Endothelial cell of umbilical vein (primary cell): ENCODE results near the gene AMBP. TPM values are rescaled to one million over a fixed set of nuclear protein-coding genes. Genes with fewer than 3 reads are reported as not detected.

ENCODE experiments used
- BruUV-seq: library from RNA; stranded (reverse); fragments of 400-500 nt; replicated peaks from 2 replicates; lab custom pipeline; 2021; lab: Mats Ljungman, UMichigan
- CTCF ChIA-PET: fragments of 300-600, 350-600 bp; sonication (Branson Sonifier 250); formaldehyde crosslinking; loops from one replicate; lab custom pipeline; 2021; ENCODE audit warnings: antibody characterized with exemption, inconsistent platforms; lab: Charles Lee
- POLR2A ChIA-PET: fragments of 300-600, 350-600 bp; sonication (Branson Sonifier 250); formaldehyde crosslinking; loops from one replicate; lab custom pipeline; 2021; ENCODE audit warnings: antibody characterized with exemption, inconsistent platforms; lab: Charles Lee
- DNase-seq: peaks from one replicate; pipeline ENCODE4 v3.0.0-alpha.2; 2011; ENCODE audit warnings: low read depth, low spot score
- FAIRE-seq: peaks from 2 replicates; lab custom pipeline; 2011; peaks lifted over from hg19 to GRCh38; lab: Jason Lieb, UNC
- H2AFZ ChIP-seq: 2 replicates; pipeline ENCODE4 v1.6.0; 2012; ENCODE audit warnings: low read depth, low read length, control low read depth, inconsistent platforms
- H3K27ac ChIP-seq: 2 replicates; pipeline ENCODE4 v1.5.1; 2011; ENCODE audit warnings: low read depth, mild to moderate bottlenecking, control low read depth, low read length, moderate library complexity; ENCODE audit not compliant: insufficient read depth
- H3K27me3 ChIP-seq, 2 experiments: 2 replicates each; pipeline versions ENCODE4 v1.6.0 to v1.6.1; 2011; ENCODE audit warnings: low read length in 2 of 2, mixed read lengths in 1 of 2; ENCODE audit not compliant: control insufficient read depth in 2 of 2, insufficient read depth in 2 of 2
- H3K36me3 ChIP-seq, 2 experiments: 2 replicates in 1 of 2; 3 replicates in 1 of 2; pipeline ENCODE4 v1.5.1; 2011; ENCODE audit warnings: low read length in 2 of 2, mild to moderate bottlenecking in 1 of 2, moderate library complexity in 1 of 2; ENCODE audit not compliant: control insufficient read depth in 2 of 2, insufficient read depth in 2 of 2; ENCODE audit errors: extremely low read depth in 1 of 2
- H3K4me1 ChIP-seq: 3 replicates; pipeline ENCODE4 v1.5.1; 2011; ENCODE audit warnings: mild to moderate bottlenecking, low read length; ENCODE audit not compliant: control insufficient read depth, insufficient read depth; ENCODE audit errors: extremely low read depth
- H3K4me2 ChIP-seq: 2 replicates; pipeline ENCODE4 v1.6.1; 2011; ENCODE audit warnings: low read length, control low read depth, mixed read lengths; ENCODE audit not compliant: insufficient read depth
- H3K4me3 ChIP-seq, 3 experiments: fragments of 200-600 bp in 1 of 3; sonication (generic), shearing (Covaris generic) in 1 of 3; replicated peaks in 1 of 3; 2 replicates each; pipeline ENCODE4 v1.5.1; 2011 to 2016; ENCODE audit warnings: control low read depth in 3 of 3, low read length in 3 of 3, mild to moderate bottlenecking in 2 of 3, inconsistent platforms in 1 of 3, low read depth in 1 of 3, moderate library complexity in 1 of 3; ENCODE audit not compliant: insufficient read depth in 1 of 3
- H3K79me2 ChIP-seq: 2 replicates; pipeline ENCODE4 v1.6.0; 2012; ENCODE audit warnings: low read length, inconsistent platforms; ENCODE audit not compliant: control insufficient read depth, insufficient read depth
- H3K9ac ChIP-seq: replicated peaks from 2 replicates; pipeline ENCODE3; 2011; ENCODE audit warnings: low read length, control low read depth; ENCODE audit not compliant: insufficient read depth; ENCODE audit errors: extremely low read depth
- H3K9me1 ChIP-seq: replicated peaks from 3 replicates; pipeline ENCODE4 v1.6.0; 2011; ENCODE audit warnings: mild to moderate bottlenecking, low read length; ENCODE audit not compliant: control insufficient read depth, insufficient read depth; ENCODE audit errors: extremely low read depth
- H3K9me3 ChIP-seq: replicated peaks from 2 replicates; pipeline ENCODE4 v1.5.1; 2012; ENCODE audit warnings: low read length, inconsistent platforms; ENCODE audit not compliant: control insufficient read depth, insufficient read depth
- H4K20me1 ChIP-seq: replicated peaks from 2 replicates; pipeline ENCODE3; 2011; ENCODE audit warnings: mild to moderate bottlenecking, low read length; ENCODE audit not compliant: control insufficient read depth, insufficient read depth; ENCODE audit errors: extremely low read depth
- EZH2 ChIP-seq: IDR thresholded peaks from 2 replicates; pipeline ENCODE4 v1.6.1; 2012; ENCODE audit warnings: borderline replicate concordance, low read depth, mild to moderate bottlenecking, moderate library complexity, low read length, inconsistent platforms; ENCODE audit not compliant: severe bottlenecking
- FOS ChIP-seq: IDR thresholded peaks from 2 replicates; pipeline ENCODE4 v1.6.1; 2011; ENCODE audit warnings: mild to moderate bottlenecking, low read length, moderate library complexity, borderline replicate concordance; ENCODE audit not compliant: insufficient read depth
- GATA2 ChIP-seq: IDR thresholded peaks from 2 replicates; pipeline ENCODE4 v1.7.0; 2011; ENCODE audit warnings: low read depth, mild to moderate bottlenecking, moderate library complexity, mixed read lengths, low read length; ENCODE audit not compliant: insufficient read length, insufficient read depth
- JUN ChIP-seq: IDR thresholded peaks from 2 replicates; pipeline ENCODE4 v1.6.1; 2011; ENCODE audit warnings: borderline replicate concordance, low read depth; ENCODE audit not compliant: insufficient read length, insufficient read depth
- MYC ChIP-seq: IDR thresholded peaks from one replicate; pipeline ENCODE4 v1.6.1; 2011; ENCODE audit warnings: mild to moderate bottlenecking, low read depth, low read length
- POLR2A ChIP-seq: IDR thresholded peaks from 2 replicates; pipeline ENCODE4 v1.6.1; 2012; ENCODE audit warnings: low read depth, mild to moderate bottlenecking, control low read depth, low read length
- POLR2AphosphoS5 ChIP-seq: IDR thresholded peaks from 2 replicates; pipeline ENCODE4 v1.6.1; 2012; ENCODE audit warnings: low read depth, mild to moderate bottlenecking, control low read depth, low read length, moderate library complexity; ENCODE audit not compliant: insufficient read depth
- dilution Hi-C: fragments of 300-500 bp; cut with MboI; formaldehyde crosslinking; loops from one replicate; pipeline ENCODE4 v1.15.0; 2019; ENCODE audit warnings: low sequenced_read_pairs; ENCODE audit not compliant: extremely low pct_ligation_motif_present
- intact Hi-C: fragments of 100-400 bp; cut with micrococcal nuclease; formaldehyde crosslinking; loops from one replicate; pipeline ENCODE4 v1.10.0; 2022
- polyA plus RNA-seq, 4 experiments: library from polyadenylated mRNA; depleted of rRNA in 3 of 4; stranded (reverse) in 3 of 4; unstranded in 1 of 4; fragments of >200 nt; gene quantifications; 2 replicates each; pipeline versions ENCODE4 v1.2.1 to v1.2.3, GENCODE V29; 2011 to 2012; ENCODE audit warnings: missing spikeins in 1 of 4
- total RNA-seq: library from RNA; stranded (reverse); gene quantifications from 2 replicates; pipeline ENCODE4 v1.2.3, GENCODE V29; 2021
- TF ChIP-seq, protein P1 (sequence below), 2 donors: IDR thresholded peaks; 1 replicate in 1 of 2; 2 replicates in 1 of 2; pipeline ENCODE4 v1.5.1; 2011; ENCODE audit warnings: low read length in 2 of 2, mild to moderate bottlenecking in 2 of 2, moderate library complexity in 2 of 2, control low read depth in 1 of 2, inconsistent platforms in 1 of 2, low read depth in 1 of 2; ENCODE audit not compliant: insufficient read depth in 1 of 2; ENCODE audit errors: extremely low read depth in 1 of 2
- TF ChIP-seq, protein P2 (sequence below): IDR thresholded peaks from 2 replicates; pipeline ENCODE4 v1.6.1; 2011; ENCODE audit not compliant: insufficient read depth, insufficient read length

AMBP gene
- total and polyA plus RNA-seq, 2 donors (not counting 3 experiments of a cell fraction or from before 2014, with no cell fraction given), result not detected

DNA sequence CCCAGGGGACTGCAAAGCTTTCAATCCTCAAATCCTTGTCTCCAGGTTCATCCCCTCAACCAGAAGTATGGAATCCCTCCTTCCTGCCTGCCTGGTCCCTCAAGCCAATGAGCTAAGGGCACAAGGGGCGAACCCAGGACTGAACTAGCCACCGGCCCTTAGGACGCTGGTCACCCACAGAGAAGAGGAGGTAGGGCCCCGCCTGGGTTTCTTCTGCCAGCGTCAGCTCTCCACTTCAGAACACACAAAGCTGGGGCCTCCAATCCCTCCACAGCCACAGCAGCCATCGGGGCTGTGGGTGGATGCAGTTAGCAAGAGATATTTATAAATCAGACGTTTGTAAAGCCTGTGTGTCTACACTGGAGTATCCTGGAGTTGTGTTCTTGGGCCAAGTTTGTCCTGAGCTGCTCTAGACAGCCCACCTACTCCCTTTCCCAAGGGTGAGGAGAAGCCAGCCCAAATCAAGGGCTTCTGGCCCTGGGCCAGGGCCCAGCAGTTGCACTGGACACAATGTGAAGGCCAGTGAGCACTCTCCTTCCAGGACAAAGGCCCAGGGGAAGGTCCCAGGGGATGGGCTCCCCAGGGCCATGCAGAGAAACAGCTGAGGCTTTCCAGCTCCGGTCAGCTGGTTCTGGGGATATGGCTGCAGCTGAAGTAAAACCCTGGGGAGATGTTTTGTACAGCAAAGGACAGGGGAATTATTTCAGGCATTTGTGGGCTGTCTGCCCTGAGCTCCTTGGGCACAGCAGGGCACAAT, 18.9 kb downstream of the AMBP start:
- dilution Hi-C loops, result no loop called here
- DNase-seq, result no peak
- intact Hi-C loops, result no loop called here
- POLR2A ChIA-PET, result no interaction called here
- H3K4me3 ChIP-seq, result no peak overlapping the region
- no peak overlapping the region for H2AFZ ChIP-seq
- no peaks in the 10 kb centered on the region for H3K4me1 ChIP-seq
- no TSS peak for BruUV-seq
- H3K79me2 ChIP-seq, result no peaks in the 10 kb centered on the region
- no peaks in the 10 kb centered on the region for H3K9me1 ChIP-seq
- no peaks in the 10 kb centered on the region for H4K20me1 ChIP-seq
- peaks cover 4 to 9% of the 10 kb centered on the region in 2 experiments for H3K27me3 ChIP-seq
- no peak overlapping the region for H3K27ac ChIP-seq
- H3K9me3 ChIP-seq, result no peaks in the 10 kb centered on the region
- no peak for TF ChIP-seq POLR2AphosphoS5
- no peak for TF ChIP-seq FOS
- TF ChIP-seq, protein P1, sequence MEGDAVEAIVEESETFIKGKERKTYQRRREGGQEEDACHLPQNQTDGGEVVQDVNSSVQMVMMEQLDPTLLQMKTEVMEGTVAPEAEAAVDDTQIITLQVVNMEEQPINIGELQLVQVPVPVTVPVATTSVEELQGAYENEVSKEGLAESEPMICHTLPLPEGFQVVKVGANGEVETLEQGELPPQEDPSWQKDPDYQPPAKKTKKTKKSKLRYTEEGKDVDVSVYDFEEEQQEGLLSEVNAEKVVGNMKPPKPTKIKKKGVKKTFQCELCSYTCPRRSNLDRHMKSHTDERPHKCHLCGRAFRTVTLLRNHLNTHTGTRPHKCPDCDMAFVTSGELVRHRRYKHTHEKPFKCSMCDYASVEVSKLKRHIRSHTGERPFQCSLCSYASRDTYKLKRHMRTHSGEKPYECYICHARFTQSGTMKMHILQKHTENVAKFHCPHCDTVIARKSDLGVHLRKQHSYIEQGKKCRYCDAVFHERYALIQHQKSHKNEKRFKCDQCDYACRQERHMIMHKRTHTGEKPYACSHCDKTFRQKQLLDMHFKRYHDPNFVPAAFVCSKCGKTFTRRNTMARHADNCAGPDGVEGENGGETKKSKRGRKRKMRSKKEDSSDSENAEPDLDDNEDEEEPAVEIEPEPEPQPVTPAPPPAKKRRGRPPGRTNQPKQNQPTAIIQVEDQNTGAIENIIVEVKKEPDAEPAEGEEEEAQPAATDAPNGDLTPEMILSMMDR (IDR thresholded peaks at IDR 0.05; ENCODE audit: extremely low read depth in 1 of 2, insufficient read depth in 1 of 2, low read depth in 1 of 2, low read length in 2 of 2), result no peak
- TF ChIP-seq GATA2, result no peak
- no peak for TF ChIP-seq JUN
- TF ChIP-seq MYC, result no peak
- TF ChIP-seq, protein P2, sequence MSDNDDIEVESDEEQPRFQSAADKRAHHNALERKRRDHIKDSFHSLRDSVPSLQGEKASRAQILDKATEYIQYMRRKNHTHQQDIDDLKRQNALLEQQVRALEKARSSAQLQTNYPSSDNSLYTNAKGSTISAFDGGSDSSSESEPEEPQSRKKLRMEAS, result no peak
- no peak for TF ChIP-seq POLR2A
- TF ChIP-seq EZH2, result no peak
- H3K36me3 ChIP-seq, result no peaks in the 10 kb centered on the region
- no peak overlapping the region for H3K4me2 ChIP-seq
- no peak overlapping the region for H3K9ac ChIP-seq
- FAIRE-seq, result no peak
- CTCF ChIA-PET, result interaction anchor here (0.8 to 1.9 kb wide), 3 partner anchors 23 to 322 kb away, joined by 3 to 10 read pairs (median 4); no protein-coding TSS in a partner anchor
